ENCODE measurements around the gene TXNDC2. TPM values are rescaled to one million over a fixed set of nuclear protein-coding genes. Genes with fewer than 3 reads are reported as not detected.

TXNDC2 gene
- total and polyA plus RNA-seq, 9 of the 15 experiments (the other 6 are each of a cell fraction or from before 2014, with no cell fraction given) = 1.2 to 4.9 (median 2.3) TPM

DNA sequence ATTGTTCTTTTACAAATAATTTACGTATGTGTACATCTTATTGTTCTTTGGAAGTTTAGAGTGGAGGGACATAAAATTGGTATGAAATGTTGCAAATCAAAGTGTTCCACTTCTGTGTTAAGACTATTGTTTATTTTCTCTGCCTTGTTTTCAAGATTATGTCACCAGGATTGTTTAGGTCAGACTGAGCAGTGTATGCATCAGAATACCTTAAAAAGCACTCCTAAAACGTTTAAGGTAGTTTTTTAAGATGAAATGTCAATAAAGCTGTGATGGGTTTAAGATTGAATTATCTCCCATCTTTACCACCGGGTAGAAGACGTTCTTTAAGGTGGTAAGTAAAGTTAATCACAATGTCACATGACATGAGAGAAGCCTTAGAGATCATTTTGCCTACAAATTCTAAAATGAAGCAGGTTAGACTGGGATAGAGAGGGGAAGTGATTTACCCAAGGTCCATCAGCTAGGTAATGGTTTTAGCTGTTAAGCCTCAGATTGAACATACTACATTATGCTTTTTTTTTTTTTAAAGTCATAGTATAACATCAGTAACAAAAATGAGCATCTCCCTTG, 38.7 kb downstream of the TXNDC2 start:
- intact Hi-C loops (cut with micrococcal nuclease) (no loop called here), in situ Hi-C loops (cut with MboI) (no loop called here)
- no peaks in the 10 kb centered on the region for H3K9me3 ChIP-seq (replicated peaks; ENCODE audit: control insufficient read depth, insufficient read depth, low read depth, low read length)
- peaks cover 51% of the 10 kb centered on the region for H3K36me3 ChIP-seq (ENCODE audit: control insufficient read depth, insufficient read depth, low read length)
- BruUV-seq (replicated peaks) = no TSS peak
- peaks cover 100% of the 10 kb centered on the region for H3K79me2 ChIP-seq (ENCODE audit: control insufficient read depth, insufficient read depth, low read length)
- ChIA-PET POLR2A (interaction anchor here (1.0 to 5.5 kb wide), 6 partner anchors 10 to 95 kb away, joined by 3 to 72 read pairs (median 4); partner anchors contain the start of gene VAPA), CTCF (ENCODE audit: low intra/inter-chr PET ratio) (no interaction called here)
- no peak for FAIRE-seq
- H3K4me3 ChIP-seq = no peak overlapping the region
- H2AFZ ChIP-seq (ENCODE audit: low read depth, low read length) = no peak overlapping the region
- no peaks in the 10 kb centered on the region for H3K9me1 ChIP-seq (ENCODE audit: control insufficient read depth, insufficient read depth, low read length)
- H4K20me1 ChIP-seq (replicated peaks; ENCODE audit: control insufficient read depth, insufficient read depth, low read length) = peaks cover 53% of the 10 kb centered on the region
- no peak for DNase-seq (ENCODE audit: extremely low read depth in 1 of 4, low spot score in 3 of 4)
- H3K4me2 ChIP-seq (ENCODE audit: insufficient read depth, low read length) = peak overlapping the region; percentile 19; the same call in 1 of the 2 replicates
- 7% methylated on average over 4 of the region's 4 CpGs for WGBS (ENCODE audit: insufficient coverage, low coverage, missing lambda C conversion rate)
- H3K9ac ChIP-seq (ENCODE audit: insufficient read depth in 1 of 2, low read depth in 2 of 2, low read length in 2 of 2) = no peak overlapping the region; a peak in 1 of 4 replicates
- peaks cover 11 to 79% of the 10 kb centered on the region in 2 experiments for H3K4me1 ChIP-seq (replicated peaks in 1 of 2; ENCODE audit: control insufficient read depth in 2 of 2, insufficient read depth in 2 of 2, low read length in 2 of 2)
- H3K27me3 ChIP-seq (ENCODE audit: control insufficient read depth in 2 of 2, insufficient read depth in 2 of 2, low read length in 2 of 2) = no peaks in the 10 kb centered on the region
- ATAC-seq = no peak
- H3K27ac ChIP-seq (ENCODE audit: extremely low read depth, low read depth, low read length) = peak overlapping the region; percentile 69; the same call in 1 of the 3 replicates
- no peak for TF ChIP-seq FOXJ3 (CRISPR knock-in tag; IDR thresholded peaks at IDR 0.05)
- TF ChIP-seq POLR2AphosphoS5 (IDR thresholded peaks at IDR 0.05; ENCODE audit: control insufficient read depth, insufficient read depth, low read depth, low read length) = 0 out of 2 replicates have a peak, but pooled peaks have one; percentile 18
- no peak for TF ChIP-seq MCM7 (IDR thresholded peaks at IDR 0.05)
- no peak for TF ChIP-seq JUN (IDR thresholded peaks at IDR 0.05; ENCODE audit: borderline replicate concordance, low read depth, low read length)
- no peak for TF ChIP-seq JUN (CRISPR knock-in tag; IDR thresholded peaks at IDR 0.05; ENCODE audit: borderline replicate concordance)
- TF ChIP-seq TFE3 (CRISPR knock-in tag; IDR thresholded peaks at IDR 0.05) = peak; percentile 90
- no peak for TF ChIP-seq HNRNPL (IDR thresholded peaks at IDR 0.05; ENCODE audit: low read depth, low read length)
- peak; percentile 55; the same call in 1 of the 2 replicates for TF ChIP-seq RAD51 (IDR thresholded peaks at IDR 0.05; ENCODE audit: borderline replicate concordance, low read depth)
- no peak for TF ChIP-seq ARHGAP35 (IDR thresholded peaks at IDR 0.05; ENCODE audit: partially characterized antibody)
- peak in 1 of 2 experiments; percentile 53; a peak in 2 of 4 replicates for TF ChIP-seq KDM1A (IDR thresholded peaks at IDR 0.05)
- peak; percentile 14; the same call in 1 of the 2 replicates for TF ChIP-seq CTBP1 (IDR thresholded peaks at IDR 0.05; ENCODE audit: borderline replicate concordance)
- TF ChIP-seq ZNF512 (tag; IDR thresholded peaks at IDR 0.05) = 0 out of 2 replicates have a peak, but pooled peaks have one; percentile 10
- TF ChIP-seq PHB2 (IDR thresholded peaks at IDR 0.05; ENCODE audit: low read depth) = no peak
- no peak for TF ChIP-seq FOXP4 (CRISPR knock-in tag; IDR thresholded peaks at IDR 0.05; ENCODE audit: borderline replicate concordance)

Data from K562 (cell line).